HEK293 (cell line): ENCODE results near the gene IGLL1.

Experiments used
- CTCF ChIA-PET: fragments of 350-600 bp; formaldehyde crosslinking; extraction: SDS; loops from one replicate; lab custom pipeline; 2021; ENCODE audit warnings: antibody characterized with exemption; lab: Yijun Ruan, JAX
- POLR2A ChIA-PET: fragments of 300-600 bp; formaldehyde crosslinking; extraction: SDS; loops from one replicate; lab custom pipeline; 2020; ENCODE audit warnings: antibody characterized with exemption, inconsistent platforms; lab: Yijun Ruan, JAX
- H3K27ac ChIP-seq: fragments of 200-500 bp; sonication (Bioruptor generic); 2 replicates; pipeline ENCODE4 v1.5.1; 2014; ENCODE audit warnings: low read depth, low read length, control low read depth, inconsistent platforms; ENCODE audit errors: extremely low read depth
- H3K36me3 ChIP-seq, 2 experiments: fragments of 200-500 bp in 1 of 2; sonication (Bioruptor generic) in 1 of 2; 1 replicate in 1 of 2; 2 replicates in 1 of 2; pipeline ENCODE4 v1.5.1; 2014 to 2017; ENCODE audit warnings: inconsistent platforms in 2 of 2, low read length in 2 of 2; ENCODE audit not compliant: control insufficient read depth in 2 of 2, insufficient read depth in 1 of 2
- H3K4me1 ChIP-seq: fragments of 200-500 bp; sonication (Bioruptor generic); 2 replicates; pipeline ENCODE4 v1.5.1; 2014; ENCODE audit warnings: mild to moderate bottlenecking, low read length, inconsistent platforms; ENCODE audit not compliant: control insufficient read depth, insufficient read depth
- H3K4me3 ChIP-seq: 2 replicates; pipeline ENCODE4 v1.5.1; 2011; ENCODE audit warnings: low read depth, mild to moderate bottlenecking, control low read depth, low read length, moderate library complexity
- H3K9me3 ChIP-seq: fragments of 200-500 bp; sonication (Bioruptor generic); 2 replicates; pipeline ENCODE4 v1.5.1; 2014; ENCODE audit warnings: low read depth, low read length, inconsistent platforms; ENCODE audit not compliant: control insufficient read depth, insufficient read depth
- HOXA7 ChIP-seq: sonication (generic); formaldehyde crosslinking; IDR thresholded peaks from 2 replicates; pipeline ENCODE4 v1.8.1; 2022; ENCODE audit warnings: missing genetic modification reagents, borderline replicate concordance
- KLF16 ChIP-seq: fragments of 450-650 bp; formaldehyde crosslinking; IDR thresholded peaks from 2 replicates; pipeline ENCODE4 v1.5.1; 2017; ENCODE audit warnings: missing biosample characterization, missing genetic modification characterization
- PATZ1 ChIP-seq: fragments of 450-650 bp; formaldehyde crosslinking; IDR thresholded peaks from 2 replicates; pipeline ENCODE4 v1.5.1; 2016; ENCODE audit warnings: missing biosample characterization, missing genetic modification characterization
- PRDM2 ChIP-seq: fragments of 450-650 bp; formaldehyde crosslinking; IDR thresholded peaks from 2 replicates; pipeline ENCODE4 v1.5.1; 2016; ENCODE audit warnings: missing biosample characterization, missing genetic modification characterization, borderline replicate concordance
- ZBTB21 ChIP-seq: fragments of 450-650 bp; formaldehyde crosslinking; IDR thresholded peaks from 2 replicates; pipeline ENCODE4 v1.5.1; 2017; ENCODE audit warnings: missing biosample characterization, missing genetic modification characterization
- ZEB2 ChIP-seq: fragments of 450-650 bp; formaldehyde crosslinking; IDR thresholded peaks from 2 replicates; pipeline ENCODE4 v1.5.1; 2016; ENCODE audit warnings: missing biosample characterization, missing genetic modification characterization
- ZFP41 ChIP-seq: fragments of 450-650 bp; formaldehyde crosslinking; IDR thresholded peaks from 2 replicates; pipeline ENCODE4 v1.5.1; 2016; ENCODE audit warnings: missing biosample characterization, missing genetic modification characterization, borderline replicate concordance
- ZNF121 ChIP-seq: fragments of 450-650 bp; formaldehyde crosslinking; IDR thresholded peaks from 2 replicates; pipeline ENCODE4 v1.5.1; 2016; ENCODE audit warnings: missing biosample characterization, missing genetic modification characterization
- ZNF19 ChIP-seq: fragments of 450-650 bp; formaldehyde crosslinking; IDR thresholded peaks from 2 replicates; pipeline ENCODE4; 2016; ENCODE audit warnings: missing biosample characterization, missing genetic modification characterization, low read depth
- ZNF211 ChIP-seq: fragments of 450-650 bp; formaldehyde crosslinking; IDR thresholded peaks from 2 replicates; pipeline ENCODE4 v1.5.1; 2016; ENCODE audit warnings: low read depth, missing biosample characterization, missing genetic modification characterization
- ZNF214 ChIP-seq: fragments of 450-650 bp; formaldehyde crosslinking; IDR thresholded peaks from 2 replicates; pipeline ENCODE4 v1.5.1; 2017; ENCODE audit warnings: missing biosample characterization, mild to moderate bottlenecking, missing genetic modification characterization, borderline replicate concordance
- ZNF24 ChIP-seq: fragments of 450-650 bp; formaldehyde crosslinking; IDR thresholded peaks from 2 replicates; pipeline ENCODE4 v1.5.1; 2016; ENCODE audit warnings: missing biosample characterization, missing genetic modification characterization
- ZNF266 ChIP-seq: fragments of 450-650 bp; formaldehyde crosslinking; IDR thresholded peaks from 2 replicates; pipeline ENCODE4 v1.5.1; 2016; ENCODE audit warnings: missing biosample characterization, missing genetic modification characterization, low read depth
- ZNF292 ChIP-seq: fragments of 450-650 bp; formaldehyde crosslinking; IDR thresholded peaks from 2 replicates; pipeline ENCODE4 v1.5.1; 2016; ENCODE audit warnings: low read depth, missing biosample characterization, missing genetic modification characterization, borderline replicate concordance
- ZNF398 ChIP-seq: fragments of 450-650 bp; formaldehyde crosslinking; IDR thresholded peaks from 2 replicates; pipeline ENCODE4 v1.5.1; 2017; ENCODE audit warnings: missing biosample characterization, missing genetic modification characterization
- ZNF555 ChIP-seq: fragments of 450-650 bp; formaldehyde crosslinking; conservative IDR thresholded peaks from 2 replicates; pipeline ENCODE4 v1.5.1; 2017; ENCODE audit warnings: missing biosample characterization, mild to moderate bottlenecking, missing genetic modification characterization, inconsistent platforms
- ZNF600 ChIP-seq: fragments of 450-650 bp; formaldehyde crosslinking; IDR thresholded peaks from 2 replicates; pipeline ENCODE4 v1.5.1; 2016; ENCODE audit warnings: missing biosample characterization, missing genetic modification characterization
- ZNF610 ChIP-seq: fragments of 450-650 bp; formaldehyde crosslinking; IDR thresholded peaks from 2 replicates; pipeline ENCODE4 v1.5.1; 2016; ENCODE audit warnings: missing biosample characterization, missing genetic modification characterization, borderline replicate concordance
- ZNF623 ChIP-seq: fragments of 450-650 bp; formaldehyde crosslinking; IDR thresholded peaks from 2 replicates; pipeline ENCODE4 v1.5.1; 2016; ENCODE audit warnings: missing biosample characterization, missing genetic modification characterization
- ZSCAN5A ChIP-seq: fragments of 450-650 bp; formaldehyde crosslinking; IDR thresholded peaks from 2 replicates; pipeline ENCODE4 v1.5.1; 2016; ENCODE audit warnings: missing biosample characterization, missing genetic modification characterization
- ZXDB ChIP-seq: fragments of 450-650 bp; formaldehyde crosslinking; IDR thresholded peaks from 2 replicates; pipeline ENCODE4 v1.5.1; 2016; ENCODE audit warnings: missing biosample characterization, missing genetic modification characterization
- TF ChIP-seq, protein P1 (sequence below): fragments of 450-650 bp; formaldehyde crosslinking; IDR thresholded peaks from 2 replicates; pipeline ENCODE4 v1.5.1; 2017; ENCODE audit warnings: missing biosample characterization, mild to moderate bottlenecking, missing genetic modification characterization, moderate library complexity
- TF ChIP-seq, protein P2 (sequence below): fragments of 450-650 bp; formaldehyde crosslinking; IDR thresholded peaks from 2 replicates; pipeline ENCODE4 v1.5.1; 2016; ENCODE audit warnings: missing biosample characterization, missing genetic modification characterization

IGLL1 gene

DNA sequence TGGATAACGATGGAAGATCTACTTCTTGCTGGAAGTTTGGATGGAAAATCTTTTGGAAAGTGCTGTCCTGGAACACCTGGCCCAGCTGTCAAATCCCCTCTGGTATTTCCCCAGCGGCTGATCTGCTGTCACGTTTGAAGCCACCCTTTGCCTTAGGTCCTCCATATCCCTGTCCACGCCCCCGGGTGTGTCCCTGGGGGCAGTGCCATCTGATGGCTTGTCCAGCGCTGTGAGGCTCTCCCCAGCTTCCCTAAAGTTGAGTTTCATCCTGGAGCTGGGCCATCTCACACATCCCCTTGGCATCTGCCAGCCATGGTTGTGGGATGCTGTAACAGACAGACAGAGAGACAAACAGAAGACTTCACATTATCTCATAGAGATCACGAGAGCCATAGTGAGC is 3.1 kb upstream of the IGLL1 start:
- Histone ChIP-seq H3K36me3 (no peaks in the 10 kb centered on the region), H3K4me3 (no peak overlapping the region), H3K4me1 (no peaks in the 10 kb centered on the region), H3K9me3 (no peaks in the 10 kb centered on the region), H3K27ac (no peak overlapping the region)
- POLR2A ChIA-PET, result no interaction called here
- TF ChIP-seq ZXDB (tag by site-specific recombination) (no peak), ZEB2 (tag by site-specific recombination) (no peak), ZNF555 (tag by site-specific recombination) (no peak), ZNF398 (tag by site-specific recombination) (no peak), ZNF19 (tag by site-specific recombination) (no peak), HOXA7 (CRISPR knock-in tag) (no peak), ZBTB21 (no peak), ZNF266 (tag by site-specific recombination) (no peak), KLF16 (tag by site-specific recombination) (no peak), ZNF121 (no peak), ZNF24 (tag by site-specific recombination) (no peak), ZFP41 (no peak), ZNF623 (tag by site-specific recombination) (no peak), ZSCAN5A (no peak), ZNF600 (no peak), ZNF214 (no peak)
- TF ChIP-seq, protein P1, sequence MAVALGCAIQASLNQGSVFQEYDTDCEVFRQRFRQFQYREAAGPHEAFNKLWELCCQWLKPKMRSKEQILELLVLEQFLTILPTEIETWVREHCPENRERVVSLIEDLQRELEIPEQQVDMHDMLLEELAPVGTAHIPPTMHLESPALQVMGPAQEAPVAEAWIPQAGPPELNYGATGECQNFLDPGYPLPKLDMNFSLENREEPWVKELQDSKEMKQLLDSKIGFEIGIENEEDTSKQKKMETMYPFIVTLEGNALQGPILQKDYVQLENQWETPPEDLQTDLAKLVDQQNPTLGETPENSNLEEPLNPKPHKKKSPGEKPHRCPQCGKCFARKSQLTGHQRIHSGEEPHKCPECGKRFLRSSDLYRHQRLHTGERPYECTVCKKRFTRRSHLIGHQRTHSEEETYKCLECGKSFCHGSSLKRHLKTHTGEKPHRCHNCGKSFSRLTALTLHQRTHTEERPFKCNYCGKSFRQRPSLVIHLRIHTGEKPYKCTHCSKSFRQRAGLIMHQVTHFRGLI (tag by site-specific recombination), result no peak
- TF ChIP-seq, protein P2, sequence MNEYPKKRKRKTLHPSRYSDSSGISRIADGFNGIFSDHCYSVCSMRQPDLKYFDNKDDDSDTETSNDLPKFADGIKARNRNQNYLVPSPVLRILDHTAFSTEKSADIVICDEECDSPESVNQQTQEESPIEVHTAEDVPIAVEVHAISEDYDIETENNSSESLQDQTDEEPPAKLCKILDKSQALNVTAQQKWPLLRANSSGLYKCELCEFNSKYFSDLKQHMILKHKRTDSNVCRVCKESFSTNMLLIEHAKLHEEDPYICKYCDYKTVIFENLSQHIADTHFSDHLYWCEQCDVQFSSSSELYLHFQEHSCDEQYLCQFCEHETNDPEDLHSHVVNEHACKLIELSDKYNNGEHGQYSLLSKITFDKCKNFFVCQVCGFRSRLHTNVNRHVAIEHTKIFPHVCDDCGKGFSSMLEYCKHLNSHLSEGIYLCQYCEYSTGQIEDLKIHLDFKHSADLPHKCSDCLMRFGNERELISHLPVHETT, result no peak
- CTCF ChIA-PET, result interaction anchor here (0.7 to 8.3 kb wide), 2 partner anchors 9 to 624 kb away, joined by 3 to 50 read pairs; no protein-coding TSS in a partner anchor

DNA sequence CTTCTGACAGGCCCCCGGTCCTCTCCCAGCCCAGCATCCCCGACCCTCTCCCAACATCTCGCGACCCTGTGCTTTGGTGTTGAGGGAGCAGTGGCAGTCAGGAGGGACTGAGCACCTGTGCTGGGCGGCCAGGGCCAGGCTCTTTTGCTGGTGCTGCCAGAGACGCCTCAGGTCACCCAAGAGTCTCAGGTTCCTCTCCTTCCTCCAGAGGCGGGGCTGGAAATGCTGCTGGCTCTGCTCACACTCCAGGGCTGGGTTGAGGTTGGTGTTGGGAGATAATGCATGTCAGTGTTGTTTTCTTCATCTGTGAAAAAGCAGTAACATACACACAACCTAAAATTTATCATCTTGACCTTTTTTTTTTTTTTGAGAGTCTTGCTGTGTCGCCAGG is 1.2 kb upstream of the IGLL1 start:
- no peaks in the 10 kb centered on the region for H3K36me3 ChIP-seq
- ChIA-PET POLR2A (no interaction called here), CTCF (interaction anchor here (0.7 to 8.3 kb wide), 5 partner anchors 11 to 816 kb away, joined by 3 to 50 read pairs (median 4); no protein-coding TSS in a partner anchor)
- H3K4me3 ChIP-seq, result no peak overlapping the region
- H3K27ac ChIP-seq, result no peak overlapping the region
- H3K9me3 ChIP-seq, result no peaks in the 10 kb centered on the region
- H3K4me1 ChIP-seq, result no peaks in the 10 kb centered on the region
- TF ChIP-seq ZNF211 (tag by site-specific recombination) (no peak), PRDM2 (no peak), ZNF610 (tag by site-specific recombination) (no peak), ZNF292 (tag by site-specific recombination) (no peak), PATZ1 (no peak)
